Measurements from ENCODE around the gene RAB3GAP1.
"Not testable (repeated sequence)": the region's sequence is repeated elsewhere in the genome, so short reads cannot be mapped to it uniquely, and the experiment has no call there.

Gene RAB3GAP1

GRCh38 chr2:135052042-135052876, at the start of gene RAB3GAP1:
RAB3GAP1 (plus strand) TSS chr2:135052292; CDS start chr2:135052308, 16 bp downstream.
- peak; percentile 79 for DNase-seq (ENCODE audit: insufficient read length, low spot score)
- FAIRE-seq, result peak; percentile 67
- peak; percentile 65 for TF ChIP-seq POLR2A (IDR thresholded peaks at IDR 0.05; ENCODE audit: low read depth, low read length)

- DNase-seq (ENCODE audit: insufficient read length, low spot score), result no peak
- no peak for FAIRE-seq
- TF ChIP-seq POLR2A (IDR thresholded peaks at IDR 0.05; ENCODE audit: low read depth, low read length), result no peak
Measured at GRCh38 chr2:135002836-135003235, 49.3 kb upstream of the RAB3GAP1 start.

GRCh38 chr2:135004005-135004746, 47.9 kb upstream of the RAB3GAP1 start:
- TF ChIP-seq POLR2A (IDR thresholded peaks at IDR 0.05; ENCODE audit: low read depth, low read length), result no peak
- FAIRE-seq, result peak; percentile 95
- DNase-seq (ENCODE audit: insufficient read length, low spot score), result peak; percentile 78

GRCh38 chr2:135005753-135006152, 46.3 kb upstream of the RAB3GAP1 start:
- no peak for TF ChIP-seq POLR2A (IDR thresholded peaks at IDR 0.05; ENCODE audit: low read depth, low read length)
- no peak for DNase-seq (ENCODE audit: insufficient read length, low spot score)

GRCh38 chr2:135009339-135009738, 42.8 kb upstream of the RAB3GAP1 start:
- FAIRE-seq, result no peak
- no peak for TF ChIP-seq POLR2A (IDR thresholded peaks at IDR 0.05; ENCODE audit: low read depth, low read length)
- no peak for DNase-seq (ENCODE audit: insufficient read length, low spot score)

More at GRCh38 chr2:135005753-135006152, 46.3 kb upstream of the RAB3GAP1 start:
- no peak for FAIRE-seq

- no peak for TF ChIP-seq POLR2A (IDR thresholded peaks at IDR 0.05; ENCODE audit: low read depth, low read length)
- FAIRE-seq (no peak), DNase-seq (ENCODE audit: insufficient read length, low spot score) (no peak)
Measured at GRCh38 chr2:135010200-135010942, 41.7 kb upstream of the RAB3GAP1 start.

GRCh38 chr2:135011633-135012032, 40.5 kb upstream of the RAB3GAP1 start:
- TF ChIP-seq POLR2A (IDR thresholded peaks at IDR 0.05; ENCODE audit: low read depth, low read length), result no peak
- DNase-seq (ENCODE audit: insufficient read length, low spot score) (no peak), FAIRE-seq (no peak)

GRCh38 chr2:135021618-135022017, 30.5 kb upstream of the RAB3GAP1 start:
- no peak for DNase-seq (ENCODE audit: insufficient read length, low spot score)
- no peak for FAIRE-seq
- no peak for TF ChIP-seq POLR2A (IDR thresholded peaks at IDR 0.05; ENCODE audit: low read depth, low read length)

GRCh38 chr2:135022952-135023880, 28.9 kb upstream of the RAB3GAP1 start:
- FAIRE-seq (no peak), DNase-seq (ENCODE audit: insufficient read length, low spot score) (no peak)
- no peak for TF ChIP-seq POLR2A (IDR thresholded peaks at IDR 0.05; ENCODE audit: low read depth, low read length)

GRCh38 chr2:135023886-135024485, 28.1 kb upstream of the RAB3GAP1 start:
- DNase-seq (ENCODE audit: insufficient read length, low spot score), result no peak
- no peak for FAIRE-seq
- no peak for TF ChIP-seq POLR2A (IDR thresholded peaks at IDR 0.05; ENCODE audit: low read depth, low read length)

- FAIRE-seq (no peak), DNase-seq (ENCODE audit: insufficient read length, low spot score) (no peak)
- TF ChIP-seq POLR2A (IDR thresholded peaks at IDR 0.05; ENCODE audit: low read depth, low read length), result no peak
Measured at GRCh38 chr2:135029481-135030134, 22.5 kb upstream of the RAB3GAP1 start.

GRCh38 chr2:135030826-135031225, 21.3 kb upstream of the RAB3GAP1 start:
- FAIRE-seq (no peak), DNase-seq (ENCODE audit: insufficient read length, low spot score) (peak; percentile 25)
- no peak for TF ChIP-seq POLR2A (IDR thresholded peaks at IDR 0.05; ENCODE audit: low read depth, low read length)

GRCh38 chr2:135033216-135033615, 18.9 kb upstream of the RAB3GAP1 start:
- FAIRE-seq, result not testable (repeated sequence)

More at GRCh38 chr2:135033216-135033615, 18.9 kb upstream of the RAB3GAP1 start:
- DNase-seq (ENCODE audit: insufficient read length, low spot score), result not testable (repeated sequence)

Measured in H54 (cell line).